Choroid plexus epithelial cell (primary cell): ENCODE measurements around the gene TOX2.

ENCODE experiments used
- DNase-seq: peaks from one replicate; pipeline ENCODE4 v3.0.0-alpha.2; 2010; ENCODE audit warnings: low read depth
- H3K4me3 ChIP-seq: 2 replicates; pipeline ENCODE4 v1.5.1; 2011; ENCODE audit warnings: low read depth, mild to moderate bottlenecking, control low read depth, low read length, moderate library complexity
- TF ChIP-seq, protein P1 (sequence below): conservative IDR thresholded peaks from 2 replicates; pipeline ENCODE4 v1.5.1; 2011; ENCODE audit warnings: low read depth, mild to moderate bottlenecking, control low read depth, inconsistent platforms, low read length, moderate library complexity

The TOX2 gene

DNA sequence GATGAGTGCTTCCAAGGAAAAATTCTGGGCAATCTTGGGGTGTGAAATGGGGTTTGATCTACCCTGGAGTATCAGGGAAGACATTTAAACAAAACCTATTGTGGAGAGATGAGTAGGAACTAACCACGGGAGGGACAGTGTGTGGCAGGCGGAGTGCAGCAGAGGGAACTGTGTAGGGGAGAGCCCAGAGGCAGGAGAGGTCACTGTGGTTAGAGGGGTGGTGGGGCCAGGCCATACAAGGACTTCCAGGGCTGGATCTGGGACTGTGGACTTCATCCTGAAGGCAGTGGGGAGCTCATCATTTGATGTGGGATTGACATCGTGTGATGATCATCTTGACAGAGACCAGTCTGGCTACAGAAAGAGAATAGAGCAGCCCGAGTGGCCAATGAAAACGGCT lies 89.0 kb downstream of the TOX2 start:
- no peak for DNase-seq
- TF ChIP-seq, protein P1, sequence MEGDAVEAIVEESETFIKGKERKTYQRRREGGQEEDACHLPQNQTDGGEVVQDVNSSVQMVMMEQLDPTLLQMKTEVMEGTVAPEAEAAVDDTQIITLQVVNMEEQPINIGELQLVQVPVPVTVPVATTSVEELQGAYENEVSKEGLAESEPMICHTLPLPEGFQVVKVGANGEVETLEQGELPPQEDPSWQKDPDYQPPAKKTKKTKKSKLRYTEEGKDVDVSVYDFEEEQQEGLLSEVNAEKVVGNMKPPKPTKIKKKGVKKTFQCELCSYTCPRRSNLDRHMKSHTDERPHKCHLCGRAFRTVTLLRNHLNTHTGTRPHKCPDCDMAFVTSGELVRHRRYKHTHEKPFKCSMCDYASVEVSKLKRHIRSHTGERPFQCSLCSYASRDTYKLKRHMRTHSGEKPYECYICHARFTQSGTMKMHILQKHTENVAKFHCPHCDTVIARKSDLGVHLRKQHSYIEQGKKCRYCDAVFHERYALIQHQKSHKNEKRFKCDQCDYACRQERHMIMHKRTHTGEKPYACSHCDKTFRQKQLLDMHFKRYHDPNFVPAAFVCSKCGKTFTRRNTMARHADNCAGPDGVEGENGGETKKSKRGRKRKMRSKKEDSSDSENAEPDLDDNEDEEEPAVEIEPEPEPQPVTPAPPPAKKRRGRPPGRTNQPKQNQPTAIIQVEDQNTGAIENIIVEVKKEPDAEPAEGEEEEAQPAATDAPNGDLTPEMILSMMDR: no peak
- no peak overlapping the region for H3K4me3 ChIP-seq

DNA sequence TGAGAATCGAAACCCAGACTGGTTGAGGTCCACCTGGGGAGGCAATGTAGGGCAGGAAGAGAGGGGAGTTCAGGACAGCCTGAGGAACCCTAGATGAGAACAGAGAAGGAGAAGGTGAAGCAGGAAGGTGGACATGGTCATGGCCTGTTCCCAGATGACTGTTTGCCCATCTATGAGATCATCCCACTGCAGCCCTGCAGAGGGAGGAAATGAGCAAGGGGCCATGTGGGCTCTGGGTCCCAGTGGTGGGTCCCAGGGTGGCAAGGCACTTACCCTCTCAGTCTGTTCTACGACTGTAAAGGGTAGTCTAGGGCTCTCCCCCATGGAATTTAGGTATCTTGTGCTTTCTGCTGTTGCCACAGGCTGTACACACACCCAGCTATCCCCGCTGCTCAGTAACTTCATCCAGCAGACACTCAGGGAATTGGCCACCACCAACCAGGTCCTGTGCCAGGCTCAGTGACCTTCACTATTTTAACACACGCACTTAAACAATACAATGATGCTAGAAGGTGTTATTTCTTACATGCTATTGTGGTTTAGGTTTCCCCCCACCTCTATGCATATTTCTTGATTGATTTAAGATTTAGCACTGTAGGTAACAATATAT lies 89.8 kb downstream of the TOX2 start:
- TF ChIP-seq, protein P1: no peak
- H3K4me3 ChIP-seq: no peak overlapping the region

GRCh38 chr20:44005661-44006060 lies 91.0 kb downstream of the TOX2 start:
- TF ChIP-seq, protein P1: no peak
- no peak overlapping the region for H3K4me3 ChIP-seq
- no peak for DNase-seq

More for the DNA sequence above, 89.8 kb downstream of the TOX2 start:
- no peak for DNase-seq

DNA sequence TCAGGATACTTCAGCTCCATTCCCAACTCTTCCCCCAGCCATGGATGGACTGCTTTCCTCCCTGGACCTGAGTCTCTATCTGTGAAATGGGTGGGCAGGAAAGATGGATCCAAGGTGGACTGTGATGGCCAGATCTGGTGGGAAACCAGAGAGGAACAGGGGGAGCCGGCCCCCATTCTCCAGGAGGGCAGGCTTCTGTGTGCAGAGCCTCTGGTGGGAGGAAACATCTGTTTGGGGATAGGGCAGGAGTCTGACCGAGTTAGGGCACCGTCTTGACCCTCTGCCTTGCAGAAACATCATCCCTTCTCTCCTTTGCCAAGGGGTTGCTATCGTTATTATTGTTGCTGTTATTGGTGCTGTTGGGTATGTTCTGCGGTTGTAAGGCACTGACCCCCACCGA lies 91.5 kb downstream of the TOX2 start:
- no peak for DNase-seq
- H3K4me3 ChIP-seq: no peak overlapping the region
- TF ChIP-seq, protein P1: no peak

DNA sequence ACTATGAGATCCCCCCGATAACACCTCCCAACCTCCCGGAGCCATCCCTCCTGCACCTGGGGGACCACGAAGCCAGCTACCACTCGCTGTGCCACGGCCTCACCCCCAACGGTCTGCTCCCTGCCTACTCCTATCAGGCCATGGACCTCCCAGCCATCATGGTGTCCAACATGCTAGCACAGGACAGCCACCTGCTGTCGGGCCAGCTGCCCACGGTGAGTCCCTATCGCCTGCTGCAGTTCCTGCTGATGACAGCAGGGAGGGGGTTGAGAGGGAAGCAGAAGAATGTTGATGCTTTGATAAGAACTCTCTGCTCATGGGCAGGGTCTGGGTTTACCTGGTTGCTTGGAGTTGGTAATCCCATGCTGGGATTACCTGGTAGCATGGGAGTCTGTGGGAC lies 91.9 kb downstream of the TOX2 start:
- TF ChIP-seq, protein P1: no peak
- DNase-seq: no peak
- H3K4me3 ChIP-seq: no peak overlapping the region

GRCh38 chr20:44008806-44009678 lies 94.4 kb downstream of the TOX2 start:
- no peak for DNase-seq
- TF ChIP-seq, protein P1: no peak
- H3K4me3 ChIP-seq: no peak overlapping the region

- TF ChIP-seq, protein P1: no peak
- no peak overlapping the region for H3K4me3 ChIP-seq
- no peak for DNase-seq
These were observed 95.0 kb downstream of the TOX2 start for GRCh38 chr20:44009679-44009992.
